ENCODE data around the gene TLX2.

Gene TLX2

GRCh38 chr2:74496997-74497776 is 17.1 kb upstream of the TLX2 start:
- in situ Hi-C loops (cut with MboI; ENCODE audit: low pct_unique_long_range_greater_than_20kb, low sequenced_read_pairs, unreplicated experiment), result loop anchor here (25.0 kb wide), 1 partner anchor 90 kb away; no protein-coding TSS in a partner anchor
- no peak for DNase-seq (ENCODE audit: low spot score)
- TF ChIP-seq CTCF (IDR thresholded peaks at IDR 0.05; ENCODE audit: extremely low read depth, insufficient read depth, missing control alignments), result no peak

- TF ChIP-seq CTCF (IDR thresholded peaks at IDR 0.05; ENCODE audit: extremely low read depth, insufficient read depth, missing control alignments), result no peak
- in situ Hi-C loops (cut with MboI; ENCODE audit: low pct_unique_long_range_greater_than_20kb, low sequenced_read_pairs, unreplicated experiment), result loop anchor here (25.0 kb wide), 1 partner anchor 89 kb away; no protein-coding TSS in a partner anchor
- DNase-seq (ENCODE audit: low spot score), result no peak
Measured at GRCh38 chr2:74497777-74498499, 16.3 kb upstream of the TLX2 start.

- in situ Hi-C loops (cut with MboI; ENCODE audit: low pct_unique_long_range_greater_than_20kb, low sequenced_read_pairs, unreplicated experiment), result loop anchor here (25.0 kb wide), 1 partner anchor 89 kb away; no protein-coding TSS in a partner anchor
- DNase-seq (ENCODE audit: low spot score), result peak; percentile 56
- no peak for TF ChIP-seq CTCF (IDR thresholded peaks at IDR 0.05; ENCODE audit: extremely low read depth, insufficient read depth, missing control alignments)
Measured at GRCh38 chr2:74498500-74499266, 15.6 kb upstream of the TLX2 start.

GRCh38 chr2:74499267-74499939 is 14.8 kb upstream of the TLX2 start, which contains the start of gene LBX2:
LBX2 (minus strand) TSS chr2:74499603; CDS start chr2:74499537, 66 bp downstream.
- in situ Hi-C loops (cut with MboI; ENCODE audit: low pct_unique_long_range_greater_than_20kb, low sequenced_read_pairs, unreplicated experiment), result loop anchor here (25.0 kb wide), 1 partner anchor 88 kb away; no protein-coding TSS in a partner anchor
- TF ChIP-seq CTCF (IDR thresholded peaks at IDR 0.05; ENCODE audit: extremely low read depth, insufficient read depth, missing control alignments), result no peak
- DNase-seq (ENCODE audit: low spot score), result peak; percentile 40

- peak; percentile 37 for DNase-seq (ENCODE audit: low spot score)
- TF ChIP-seq CTCF (IDR thresholded peaks at IDR 0.05; ENCODE audit: extremely low read depth, insufficient read depth, missing control alignments), result no peak
- in situ Hi-C loops (cut with MboI; ENCODE audit: low pct_unique_long_range_greater_than_20kb, low sequenced_read_pairs, unreplicated experiment), result loop anchor here (25.0 kb wide), 1 partner anchor 87 kb away; no protein-coding TSS in a partner anchor
Measured at GRCh38 chr2:74499940-74500577, 14.2 kb upstream of the TLX2 start.
